Adrenal gland (tissue), 12 donors: ENCODE data around the gene SNAPC4. TPM values are rescaled to one million over a fixed set of nuclear protein-coding genes. Genes with fewer than 3 reads are reported as not detected.

Experiments used
- DNase-seq, 7 donors: peaks; one replicate each; pipeline ENCODE4 v3.0.0-alpha.2; 2019 to 2020
- H3K27ac ChIP-seq, 5 donors: fragments of 200-600 bp; sonication (generic) in 4 of 5; 1 replicate in 3 of 5; 2 replicates in 2 of 5; pipeline versions ENCODE4 v1.5.1 to v1.8.0; 2016 to 2020; ENCODE audit warnings: mild to moderate bottlenecking in 1 of 5
- H3K27me3 ChIP-seq: fragments of 200-600 bp; 2 replicates; pipeline ENCODE4 v1.8.0; 2021
- H3K36me3 ChIP-seq, 2 donors: fragments of 200-600 bp; replicated peaks in 1 of 2; 1 replicate in 1 of 2; 2 replicates in 1 of 2; pipeline versions ENCODE4 v1.5.1 to v1.8.0; 2018 to 2022
- H3K4me1 ChIP-seq, 2 donors: fragments of 200-600 bp; replicated peaks in 1 of 2; 1 replicate in 1 of 2; 2 replicates in 1 of 2; pipeline versions ENCODE4 v1.5.1 to v1.8.0; 2018 to 2021
- H3K4me3 ChIP-seq, 4 donors: fragments of 200-600 bp; sonication (generic) in 3 of 4; one replicate each; pipeline ENCODE4 v1.5.1; 2016 to 2018
- H3K9me3 ChIP-seq, 3 donors: fragments of 200-600 bp; sonication (generic) in 1 of 3; replicated peaks in 1 of 3; 1 replicate in 2 of 3; 2 replicates in 1 of 3; pipeline versions ENCODE4 v1.5.1 to v1.8.0; 2016 to 2021
- CTCF ChIP-seq, 6 experiments: fragments of 450-650 bp in 4 of 6; fragments of 200-600 bp in 2 of 6; sonication (generic) in 1 of 6; IDR thresholded peaks; 1 replicate in 5 of 6; 2 replicates in 1 of 6; pipeline versions ENCODE4 v1.5.1 to v1.8.0; 2016 to 2021; ENCODE audit warnings: antibody characterized with exemption in 6 of 6, mild to moderate bottlenecking in 2 of 6, moderate library complexity in 1 of 6
- POLR2A ChIP-seq, 2 donors: fragments of 450-650 bp; IDR thresholded peaks; one replicate each; pipeline ENCODE4 v1.6.1; 2017; ENCODE audit warnings: antibody characterized with exemption in 2 of 2, mild to moderate bottlenecking in 2 of 2, moderate library complexity in 1 of 2
- WGBS, 4 donors: extraction: QIAGEN DNeasy Blood & Tissue Kit in 2 of 4; methylation state at CpG; one replicate each; pipeline versions ENCODE4 v1.1.5 to v1.1.7; 2013 to 2017; 5-methylcytosine and 5-hydroxymethylcytosine counted together
- intact Hi-C, 2 donors: fragments of 100-400 bp; cut with DNase I; formaldehyde crosslinking; loops; one replicate each; pipeline versions ENCODE4 v1.14.1 to v1.15.0; 2022 to 2023
- polyA plus RNA-seq, 3 donors: library from polyadenylated mRNA; stranded (reverse); fragments of 200-250 nt in 2 of 3; fragments of 350-450 nt in 1 of 3; fragmentation: Illumina TruSeq in 1 of 3; extraction: RNeasy Lipid Tissue Mini Kit (QIAGEN cat#74804) in 1 of 3; gene quantifications; one replicate each; pipeline ENCODE4 v1.2.3, GENCODE V29; 2013 to 2014
- total RNA-seq, 9 donors: library from RNA; depleted of rRNA in 4 of 9; stranded (reverse); fragments of >200 nt in 4 of 9; fragments of 120-200 nt in 1 of 9; fragmentation: NEBNext Ultra II Directional in 1 of 9; extraction: Animal tissue kit (Norgen Biotek cat#: 25700) in 1 of 9; gene quantifications; one replicate each; pipeline versions ENCODE4 v1.1.0 to v1.2.4, GENCODE V29; 2013 to 2023
- donor health status: healthy with polysubstance abuse.
- donor health status: Bipolar disorder and iron deficiency.
- donor health status: DM: yes; HTN: yes; CAD: no.
- donor health status: DM: no; HTN: no; CAD: no.
- donor health status: DM: no; HTN: no; CAD: no.
- donor health status: DM: yes; HTN: yes; CAD: no.

Gene SNAPC4
- total and polyA plus RNA-seq, 12 donors: 2.4 to 20.1 (median 5.6) TPM

DNA sequence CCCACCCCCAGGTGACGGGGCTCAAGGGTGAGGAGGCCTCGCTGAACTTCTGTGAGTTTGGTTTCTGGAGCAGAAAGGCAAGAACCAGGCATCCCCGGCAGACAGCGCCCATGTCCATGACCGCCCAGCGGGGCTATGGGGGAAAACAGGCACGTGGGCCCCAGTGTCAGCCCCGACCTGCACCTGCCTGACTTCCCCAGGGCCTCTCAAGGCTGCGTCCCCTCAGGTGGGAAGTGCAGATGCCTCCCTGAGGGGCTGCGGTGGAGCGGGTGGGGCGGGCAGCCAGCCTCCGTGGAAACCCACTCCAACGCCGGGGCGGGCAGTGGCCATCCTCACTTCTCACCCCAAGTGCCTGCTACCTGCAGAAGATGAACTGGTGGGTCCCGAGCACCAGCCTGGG, 19.6 kb downstream of the SNAPC4 start:
- no peaks in the 10 kb centered on the region for H3K27me3 ChIP-seq
- no peaks in the 10 kb centered on the region for H3K9me3 ChIP-seq
- H3K27ac ChIP-seq: no peak overlapping the region
- TF ChIP-seq CTCF (IDR thresholded peaks at IDR 0.05) (no peak), POLR2A (IDR thresholded peaks at IDR 0.05) (no peak)
- no peaks in the 10 kb centered on the region for H3K4me1 ChIP-seq
- H3K4me3 ChIP-seq: no peak overlapping the region
- H3K36me3 ChIP-seq: peaks cover 0 to 49% of the 10 kb centered on the region in 2 donors
- DNase-seq: no peak
- 87 to 96% (median 95%) methylated on average over 15 to 17 of the region's 17 CpGs; no CpG with 5 or more reads in 1 of the 4 donors for WGBS, 4 donors
- intact Hi-C loops: no loop called here

DNA sequence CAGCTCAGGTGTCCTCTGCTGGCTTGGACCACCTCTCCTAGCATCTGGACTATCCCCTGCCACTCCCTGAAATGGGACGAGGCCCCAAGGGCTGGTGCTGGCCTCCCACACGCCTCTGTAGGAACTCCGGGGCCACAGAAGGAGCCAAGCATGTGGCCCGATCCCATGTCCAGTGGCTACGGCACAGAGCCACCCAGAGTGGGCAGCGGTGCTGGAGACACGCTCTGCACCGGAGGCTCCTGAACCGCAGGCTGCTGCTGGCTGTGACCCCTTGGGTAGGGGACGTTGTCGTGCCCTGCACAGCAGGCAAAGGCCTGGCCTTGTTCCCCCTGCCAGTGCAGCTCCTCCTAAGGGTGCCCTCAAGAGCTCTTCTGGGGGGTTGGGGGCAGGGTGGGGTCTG, 20.1 kb downstream of the SNAPC4 start:
- WGBS, 4 donors: 88 to 95% (median 88%) methylated on average over 5 to 11 of the region's 11 CpGs; no CpG with 5 or more reads in 1 of the 4 donors
- intact Hi-C loops: no loop called here
- H3K4me3 ChIP-seq: no peak overlapping the region
- no peak overlapping the region for H3K27ac ChIP-seq
- no peaks in the 10 kb centered on the region for H3K4me1 ChIP-seq
- H3K9me3 ChIP-seq: no peaks in the 10 kb centered on the region
- no peak for DNase-seq
- no peaks in the 10 kb centered on the region for H3K27me3 ChIP-seq
- TF ChIP-seq CTCF (IDR thresholded peaks at IDR 0.05): no peak
- TF ChIP-seq POLR2A (IDR thresholded peaks at IDR 0.05): no peak
- H3K36me3 ChIP-seq: peaks cover 0 to 49% of the 10 kb centered on the region in 2 donors

- no peaks in the 10 kb centered on the region for H3K27me3 ChIP-seq
- TF ChIP-seq CTCF (IDR thresholded peaks at IDR 0.05): no peak
- peaks cover 0 to 47% of the 10 kb centered on the region in 2 donors for H3K36me3 ChIP-seq
- 90 to 97% (median 96%) methylated on average over 2 to 11 of the region's 11 CpGs; no CpG with 5 or more reads in 1 of the 4 donors for WGBS, 4 donors
- intact Hi-C loops: no loop called here
- H3K9me3 ChIP-seq: no peaks in the 10 kb centered on the region
- no peak overlapping the region for H3K4me3 ChIP-seq
- no peak for DNase-seq
- no peaks in the 10 kb centered on the region for H3K4me1 ChIP-seq
- H3K27ac ChIP-seq: no peak overlapping the region
These were observed 20.6 kb downstream of the SNAPC4 start for GRCh38 chr9:136379401-136379800.

GRCh38 chr9:136379003-136379287, 21.0 kb downstream of the SNAPC4 start:
- WGBS, 4 donors: 79 to 100% (median 87%) methylated on average over 1 to 18 of the region's 18 CpGs
- intact Hi-C loops: no loop called here
- Histone ChIP-seq H3K4me3 (no peak overlapping the region), H3K27me3 (no peaks in the 10 kb centered on the region), H3K36me3 (peaks cover 0 to 43% of the 10 kb centered on the region in 2 donors), H3K4me1 (no peaks in the 10 kb centered on the region), H3K27ac (no peak overlapping the region), H3K9me3 (no peaks in the 10 kb centered on the region)
- TF ChIP-seq CTCF (IDR thresholded peaks at IDR 0.05): no peak
- no peak for TF ChIP-seq POLR2A (IDR thresholded peaks at IDR 0.05)
- DNase-seq: no peak
